ENCODE measurements around the gene OPCML. TPM values are rescaled to one million over a fixed set of nuclear protein-coding genes. Genes with fewer than 3 reads are reported as not detected.

Gene OPCML
- total RNA-seq, 1 experiment from 2014 or later, result 0.94 TPM

DNA sequence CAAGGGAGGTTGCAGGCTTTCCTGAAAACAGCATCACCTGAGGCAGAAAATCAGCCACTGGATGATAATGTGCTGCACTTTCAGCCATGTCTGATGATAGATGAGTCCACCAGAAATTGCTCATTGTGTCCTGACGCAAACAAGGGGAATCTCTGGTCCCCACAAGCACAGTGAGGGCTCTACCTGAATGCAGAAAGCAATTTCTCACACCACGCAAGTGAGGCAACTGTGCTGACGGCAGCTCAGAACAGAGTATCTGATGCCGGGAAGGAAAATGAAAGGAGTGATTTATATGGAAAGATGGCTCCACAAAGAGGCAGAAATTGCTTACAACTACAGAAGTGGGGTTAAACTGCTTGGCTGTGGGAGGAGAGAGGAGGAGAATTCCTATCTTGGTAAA, 867.1 kb downstream of the OPCML start:
- no peak overlapping the region for H3K4ac ChIP-seq (ENCODE audit: low read depth, low read length)
- H2BK120ac ChIP-seq (ENCODE audit: low read depth, low read length, poor library complexity, severe bottlenecking), result no peak overlapping the region
- no peak overlapping the region for H4K5ac ChIP-seq (ENCODE audit: insufficient read length, low read depth, low read length)
- H2BK15ac ChIP-seq (ENCODE audit: low read depth, low read length), result no peak overlapping the region
- no peak overlapping the region for H2AK5ac ChIP-seq (ENCODE audit: insufficient read length, low read length)
- H3K23me2 ChIP-seq (ENCODE audit: insufficient read length, low read depth, low read length, poor library complexity, severe bottlenecking), result no peaks in the 10 kb centered on the region
- H3K56ac ChIP-seq (ENCODE audit: insufficient read length, low read depth, low read length), result no peak overlapping the region
- no peaks in the 10 kb centered on the region for H3K79me1 ChIP-seq (ENCODE audit: insufficient read depth, low read depth, low read length, poor library complexity, severe bottlenecking)
- H3K27me3 ChIP-seq (ENCODE audit: insufficient read depth, low read length), result no peaks in the 10 kb centered on the region
- H3K4me3 Mint-ChIP-seq, result no peak overlapping the region
- no peaks in the 10 kb centered on the region for H3K4me1 ChIP-seq (ENCODE audit: insufficient read depth, low read length)
- no peak overlapping the region for H3K14ac ChIP-seq (ENCODE audit: insufficient read depth, low read length)
- H3K27ac Mint-ChIP-seq, result no peak overlapping the region
- H2BK5ac ChIP-seq (ENCODE audit: insufficient read length, low read length), result no peak overlapping the region
- no peaks in the 10 kb centered on the region for H4K20me1 ChIP-seq (ENCODE audit: control insufficient read depth, insufficient read depth, insufficient read length)
- H3K27ac ChIP-seq (ENCODE audit: insufficient read length, low read depth, low read length), result no peak overlapping the region
- no peak for DNase-seq
- no peak overlapping the region for H2BK12ac ChIP-seq (ENCODE audit: insufficient read length, low read depth, low read length)
- H3K4me2 ChIP-seq (ENCODE audit: insufficient read depth, insufficient read length, low read length), result no peak overlapping the region
- H3K27me3 Mint-ChIP-seq (ENCODE audit: low read depth), result no peaks in the 10 kb centered on the region; the same call in 1 of the 2 replicates
- H3T11ph ChIP-seq (ENCODE audit: low read length), result no peak overlapping the region
- WGBS (ENCODE audit: extremely low coverage, insufficient read length, low lambda C conversion rate), result no CpG with 5 or more reads among the region's 4 CpGs
- H4K91ac ChIP-seq (ENCODE audit: insufficient read length, low read depth, low read length), result no peak overlapping the region
- TF ChIP-seq CTCF (conservative IDR thresholded peaks at IDR 0.05), result no peak
- no peak overlapping the region for H2AFZ ChIP-seq (ENCODE audit: low read length)
- no peak overlapping the region for H4K8ac ChIP-seq (replicated peaks; ENCODE audit: insufficient read length, low read depth, low read length)
- H3K18ac ChIP-seq (ENCODE audit: insufficient read length, low read depth, low read length), result no peak overlapping the region
- peaks cover 0 to 2% of the 10 kb centered on the region in 2 experiments; a peak in 1 of 4 replicates for H3K4me1 Mint-ChIP-seq
- H3K79me2 ChIP-seq (ENCODE audit: insufficient read depth, low read length), result no peaks in the 10 kb centered on the region
- H3K9me3 Mint-ChIP-seq, result no peaks in the 10 kb centered on the region; a peak in 1 of 5 replicates
- no peak overlapping the region for H3K9ac ChIP-seq (ENCODE audit: extremely low read depth, insufficient read length, low read length)
- no peaks in the 10 kb centered on the region for H3K9me3 ChIP-seq (ENCODE audit: control insufficient read depth, low read depth, low read length)
- no peaks in the 10 kb centered on the region for H3K36me3 Mint-ChIP-seq (ENCODE audit: insufficient read depth in 1 of 3, low read depth in 3 of 3)
- H3K23ac ChIP-seq (ENCODE audit: insufficient read length, low read depth, low read length), result no peak overlapping the region
- no peak overlapping the region for H2BK20ac ChIP-seq (ENCODE audit: low read depth, low read length, poor library complexity, severe bottlenecking)

Measured in H9 (cell line).